Osteocyte (in vitro differentiated cells): Measurements from ENCODE around the gene HTR2C. TPM values are rescaled to one million over a fixed set of nuclear protein-coding genes. Genes with fewer than 3 reads are reported as not detected.
A peak's percentile ranks its signal among the peaks of the same experiment; 100 is the strongest.

Experiments
- DNase-seq: peaks from one replicate; pipeline ENCODE4 v3.0.0; 2021; ENCODE audit warnings: mixed read lengths; ENCODE audit not compliant: unreplicated experiment; ENCODE audit errors: extremely low spot score
- H3K27ac Mint-ChIP-seq: one replicate; pipeline ENCODE4 v1.8.0; 2021; ENCODE audit warnings: mild to moderate bottlenecking, mixed read lengths; ENCODE audit not compliant: unreplicated experiment
- H3K27me3 Mint-ChIP-seq: one replicate; pipeline ENCODE4 v1.8.0; 2021; ENCODE audit warnings: mixed read lengths; ENCODE audit not compliant: unreplicated experiment
- H3K36me3 Mint-ChIP-seq: one replicate; pipeline ENCODE4 v1.8.0; 2021; ENCODE audit warnings: mixed read lengths; ENCODE audit not compliant: unreplicated experiment
- H3K4me1 Mint-ChIP-seq: one replicate; pipeline ENCODE4 v1.8.0; 2021; ENCODE audit warnings: mixed read lengths; ENCODE audit not compliant: unreplicated experiment
- H3K4me3 Mint-ChIP-seq: one replicate; pipeline ENCODE4 v1.8.0; 2021; ENCODE audit warnings: mild to moderate bottlenecking, moderate library complexity, mixed read lengths; ENCODE audit not compliant: unreplicated experiment
- H3K9me3 Mint-ChIP-seq: one replicate; pipeline ENCODE4 v1.8.0; 2021; ENCODE audit warnings: mixed read lengths; ENCODE audit not compliant: unreplicated experiment
- CTCF ChIP-seq: fragments of 200-600 bp; sonication (generic); IDR thresholded peaks from 2 replicates; pipeline ENCODE4 v1.5.0; 2021; ENCODE audit warnings: antibody characterized with exemption, mild to moderate bottlenecking, moderate library complexity
- total RNA-seq: library from RNA; stranded (reverse); gene quantifications from 2 replicates; pipeline ENCODE4 v1.2.1, GENCODE V29; 2021

HTR2C gene
- total RNA-seq, 1 donor from 2014 or later, result not detected

- H3K4me3 Mint-ChIP-seq, result no peak overlapping the region
- no peak overlapping the region for H3K27ac Mint-ChIP-seq
- no peaks in the 10 kb centered on the region for H3K9me3 Mint-ChIP-seq
- H3K27me3 Mint-ChIP-seq, result peaks cover 8% of the 10 kb centered on the region
- peak; percentile 86 for TF ChIP-seq CTCF
- H3K4me1 Mint-ChIP-seq, result no peaks in the 10 kb centered on the region
- no peak for DNase-seq
- no peaks in the 10 kb centered on the region for H3K36me3 Mint-ChIP-seq
These were observed 27.2 kb downstream of the HTR2C start for GRCh38 chrX:114611018-114611619.

GRCh38 chrX:114615765-114616164, 31.9 kb downstream of the HTR2C start:
- H3K9me3 Mint-ChIP-seq, result no peaks in the 10 kb centered on the region
- TF ChIP-seq CTCF, result no peak
- no peaks in the 10 kb centered on the region for H3K36me3 Mint-ChIP-seq
- no peak overlapping the region for H3K4me3 Mint-ChIP-seq
- no peaks in the 10 kb centered on the region for H3K4me1 Mint-ChIP-seq
- DNase-seq, result no peak
- H3K27me3 Mint-ChIP-seq, result peaks cover 4% of the 10 kb centered on the region
- no peak overlapping the region for H3K27ac Mint-ChIP-seq

- H3K27ac Mint-ChIP-seq, result no peak overlapping the region
- H3K4me1 Mint-ChIP-seq, result no peaks in the 10 kb centered on the region
- no peak overlapping the region for H3K4me3 Mint-ChIP-seq
- no peak for DNase-seq
- H3K27me3 Mint-ChIP-seq, result peaks cover 4% of the 10 kb centered on the region
- H3K36me3 Mint-ChIP-seq, result no peaks in the 10 kb centered on the region
- peak; percentile 52 for TF ChIP-seq CTCF
- no peaks in the 10 kb centered on the region for H3K9me3 Mint-ChIP-seq
These were observed 36.0 kb downstream of the HTR2C start for GRCh38 chrX:114619874-114620273.

- Mint-ChIP-seq H3K4me1 (no peaks in the 10 kb centered on the region), H3K36me3 (no peaks in the 10 kb centered on the region), H3K27me3 (peaks cover 2% of the 10 kb centered on the region), H3K4me3 (no peak overlapping the region), H3K27ac (no peak overlapping the region), H3K9me3 (no peaks in the 10 kb centered on the region)
- DNase-seq, result no peak
- peak; percentile 52 for TF ChIP-seq CTCF
These were observed 42.4 kb downstream of the HTR2C start for GRCh38 chrX:114626323-114626722.

- no peak overlapping the region for H3K27ac Mint-ChIP-seq
- no peaks in the 10 kb centered on the region for H3K36me3 Mint-ChIP-seq
- H3K9me3 Mint-ChIP-seq, result no peaks in the 10 kb centered on the region
These were observed 52.1 kb downstream of the HTR2C start for GRCh38 chrX:114635986-114636385.

More at GRCh38 chrX:114635986-114636385, 52.1 kb downstream of the HTR2C start:
- H3K4me1 Mint-ChIP-seq, result no peaks in the 10 kb centered on the region
- H3K27me3 Mint-ChIP-seq, result no peaks in the 10 kb centered on the region
- no peak overlapping the region for H3K4me3 Mint-ChIP-seq
- DNase-seq, result no peak
- no peak for TF ChIP-seq CTCF
